Fibroblast of lung (primary cell): ENCODE results near the gene RPA3. TPM values are rescaled to one million over a fixed set of nuclear protein-coding genes. Genes with fewer than 3 reads are reported as not detected.

Source experiments
- DNase-seq, 2 donors: peaks; one replicate each; pipeline versions ENCODE4 v3.0.0 to v3.0.0-alpha.2; 2010; ENCODE audit warnings: low read depth in 2 of 2
- H2AFZ ChIP-seq: 2 replicates; pipeline ENCODE4 v1.5.1; 2012; ENCODE audit warnings: low read length, control low read depth, inconsistent platforms
- H3K27ac ChIP-seq: 2 replicates; pipeline ENCODE4 v1.5.1; 2011; ENCODE audit warnings: low read length, control low read depth; ENCODE audit not compliant: insufficient read depth
- H3K27me3 ChIP-seq: 2 replicates; pipeline ENCODE4 v1.5.1; 2011; ENCODE audit warnings: mild to moderate bottlenecking, low read length; ENCODE audit not compliant: control insufficient read depth, insufficient read depth
- H3K36me3 ChIP-seq: 2 replicates; pipeline ENCODE4 v1.5.1; 2011; ENCODE audit warnings: low read length; ENCODE audit not compliant: control insufficient read depth, insufficient read depth
- H3K4me1 ChIP-seq: 2 replicates; pipeline ENCODE4 v1.5.1; 2011; ENCODE audit warnings: low read length; ENCODE audit not compliant: control insufficient read depth, insufficient read depth; ENCODE audit errors: extremely low read depth
- H3K4me2 ChIP-seq: 2 replicates; pipeline ENCODE4 v1.5.1; 2011; ENCODE audit warnings: low read length, control low read depth; ENCODE audit not compliant: insufficient read depth; ENCODE audit errors: extremely low read depth
- H3K4me3 ChIP-seq, 4 experiments: fragments of 200-600 bp in 1 of 4; sonication (generic) in 1 of 4; replicated peaks in 1 of 4; 2 replicates each; pipeline ENCODE4 v1.5.1; 2011 to 2016; ENCODE audit warnings: low read length in 4 of 4, low read depth in 3 of 4, mild to moderate bottlenecking in 3 of 4, control low read depth in 2 of 4, inconsistent platforms in 1 of 4, mixed read lengths in 1 of 4; ENCODE audit not compliant: insufficient read depth in 1 of 4; ENCODE audit errors: control extremely low read depth in 1 of 4
- H3K79me2 ChIP-seq: 2 replicates; pipeline ENCODE4 v1.5.1; 2012; ENCODE audit warnings: mild to moderate bottlenecking, low read length, inconsistent platforms; ENCODE audit not compliant: control insufficient read depth, insufficient read depth
- H3K9ac ChIP-seq: 2 replicates; pipeline ENCODE4 v1.5.1; 2011; ENCODE audit warnings: mild to moderate bottlenecking, low read length, control low read depth; ENCODE audit not compliant: insufficient read depth
- H3K9me3 ChIP-seq: 2 replicates; pipeline ENCODE4 v1.5.1; 2012; ENCODE audit warnings: low read depth, low read length; ENCODE audit not compliant: control insufficient read depth, insufficient read depth
- H4K20me1 ChIP-seq: 2 replicates; pipeline ENCODE4 v1.5.1; 2011; ENCODE audit warnings: low read length; ENCODE audit not compliant: control insufficient read depth, insufficient read depth; ENCODE audit errors: extremely low read depth
- CTCF ChIP-seq, 2 donors: IDR thresholded peaks in 1 of 2; conservative IDR thresholded peaks in 1 of 2; 1 replicate in 1 of 2; 2 replicates in 1 of 2; pipeline ENCODE4 v1.5.1; 2011 to 2012; ENCODE audit warnings: low read length in 2 of 2, control low read depth in 1 of 2, inconsistent platforms in 1 of 2, low read depth in 1 of 2, mild to moderate bottlenecking in 1 of 2
- EZH2 ChIP-seq: IDR thresholded peaks from 2 replicates; pipeline ENCODE4 v1.5.1; 2012; ENCODE audit warnings: low read length, control low read depth, mild to moderate bottlenecking; ENCODE audit errors: missing control alignments
- polyA plus RNA-seq, 2 donors: library from polyadenylated mRNA; depleted of rRNA in 1 of 2; stranded (reverse) in 1 of 2; unstranded in 1 of 2; fragments of >200 nt; gene quantifications; 2 replicates each; pipeline ENCODE4 v1.2.1, GENCODE V29; 2011 to 2012; ENCODE audit warnings: missing spikeins in 1 of 2
- total RNA-seq: library from RNA; depleted of rRNA; stranded (reverse); fragments of >200 nt; gene quantifications from 2 replicates; pipeline ENCODE4 v1.2.1, GENCODE V29; 2014

The RPA3 gene
- total and polyA plus RNA-seq, 2 donors (not counting 1 experiment from before 2014, with no cell fraction given): 19.0 to 23.9 TPM

GRCh38 chr7:7617550-7617949 lies 100.9 kb downstream of the RPA3 start:
- Histone ChIP-seq H3K4me1 (no peaks in the 10 kb centered on the region), H4K20me1 (no peaks in the 10 kb centered on the region), H3K9ac (no peak overlapping the region), H3K27me3 (no peaks in the 10 kb centered on the region), H3K9me3 (no peaks in the 10 kb centered on the region), H3K36me3 (no peaks in the 10 kb centered on the region), H2AFZ (no peak overlapping the region), H3K27ac (no peak overlapping the region), H3K4me2 (no peak overlapping the region), H3K4me3 (no peak overlapping the region), H3K79me2 (no peaks in the 10 kb centered on the region)
- TF ChIP-seq EZH2 (no peak), CTCF (conservative IDR thresholded peaks at IDR 0.05 in 1 of 2, IDR thresholded peaks at IDR 0.05 in 1 of 2; ENCODE audit: low read depth in 1 of 2, low read length in 2 of 2) (no peak)
- DNase-seq: no peak

GRCh38 chr7:7614018-7614741 lies 104.2 kb downstream of the RPA3 start:
- no peak for DNase-seq
- Histone ChIP-seq H3K9ac (no peak overlapping the region), H3K9me3 (no peaks in the 10 kb centered on the region), H4K20me1 (no peaks in the 10 kb centered on the region), H3K27ac (no peak overlapping the region), H3K4me2 (no peak overlapping the region), H3K4me3 (no peak overlapping the region), H3K79me2 (no peaks in the 10 kb centered on the region), H3K4me1 (no peaks in the 10 kb centered on the region), H3K27me3 (no peaks in the 10 kb centered on the region), H3K36me3 (no peaks in the 10 kb centered on the region), H2AFZ (no peak overlapping the region)
- no peak for TF ChIP-seq CTCF (conservative IDR thresholded peaks at IDR 0.05 in 1 of 2, IDR thresholded peaks at IDR 0.05 in 1 of 2; ENCODE audit: low read depth in 1 of 2, low read length in 2 of 2)
- no peak for TF ChIP-seq EZH2

GRCh38 chr7:7613210-7613609 lies 105.2 kb downstream of the RPA3 start:
- Histone ChIP-seq H3K4me1 (no peaks in the 10 kb centered on the region), H4K20me1 (no peaks in the 10 kb centered on the region), H3K4me3 (no peak overlapping the region), H3K36me3 (no peaks in the 10 kb centered on the region), H2AFZ (no peak overlapping the region), H3K27ac (no peak overlapping the region), H3K9ac (no peak overlapping the region), H3K4me2 (no peak overlapping the region), H3K9me3 (no peaks in the 10 kb centered on the region), H3K79me2 (no peaks in the 10 kb centered on the region), H3K27me3 (no peaks in the 10 kb centered on the region)
- no peak for TF ChIP-seq CTCF (conservative IDR thresholded peaks at IDR 0.05 in 1 of 2, IDR thresholded peaks at IDR 0.05 in 1 of 2; ENCODE audit: low read depth in 1 of 2, low read length in 2 of 2)
- TF ChIP-seq EZH2: no peak
- DNase-seq: no peak
